ENCODE measurements around the gene ACO2. TPM values are rescaled to one million over a fixed set of nuclear protein-coding genes. Genes with fewer than 3 reads are reported as not detected.

Gene ACO2
- total RNA-seq, 1 donor from 2014 or later: 114 TPM

GRCh38 chr22:41524251-41524661, 55.3 kb downstream of the ACO2 start:
- Mint-ChIP-seq H3K27me3 (ENCODE audit: unreplicated experiment) (peaks cover 7% of the 10 kb centered on the region), H3K9me3 (ENCODE audit: unreplicated experiment) (peaks cover 4% of the 10 kb centered on the region), H3K27ac (ENCODE audit: unreplicated experiment) (no peak overlapping the region), H3K4me1 (ENCODE audit: low read depth, unreplicated experiment) (no peaks in the 10 kb centered on the region), H3K4me3 (ENCODE audit: unreplicated experiment) (no peak overlapping the region), H3K36me3 (ENCODE audit: unreplicated experiment) (peaks cover 6% of the 10 kb centered on the region)
- no peak for TF ChIP-seq CTCF (IDR thresholded peaks at IDR 0.05; ENCODE audit: partially characterized antibody, unreplicated experiment)
- DNase-seq: no peak

GRCh38 chr22:41524809-41525449, 56.0 kb downstream of the ACO2 start:
- Mint-ChIP-seq H3K4me1 (ENCODE audit: low read depth, unreplicated experiment) (no peaks in the 10 kb centered on the region), H3K36me3 (ENCODE audit: unreplicated experiment) (peaks cover 6% of the 10 kb centered on the region), H3K9me3 (ENCODE audit: unreplicated experiment) (peaks cover 4% of the 10 kb centered on the region), H3K27me3 (ENCODE audit: unreplicated experiment) (peaks cover 7% of the 10 kb centered on the region), H3K4me3 (ENCODE audit: unreplicated experiment) (no peak overlapping the region), H3K27ac (ENCODE audit: unreplicated experiment) (no peak overlapping the region)
- no peak for DNase-seq
- TF ChIP-seq CTCF (IDR thresholded peaks at IDR 0.05; ENCODE audit: partially characterized antibody, unreplicated experiment): no peak

- peaks cover 7% of the 10 kb centered on the region for H3K27me3 Mint-ChIP-seq (ENCODE audit: unreplicated experiment)
- TF ChIP-seq CTCF (IDR thresholded peaks at IDR 0.05; ENCODE audit: partially characterized antibody, unreplicated experiment): no peak
- no peak overlapping the region for H3K4me3 Mint-ChIP-seq (ENCODE audit: unreplicated experiment)
- H3K36me3 Mint-ChIP-seq (ENCODE audit: unreplicated experiment): peaks cover 6% of the 10 kb centered on the region
- DNase-seq: no peak
- H3K27ac Mint-ChIP-seq (ENCODE audit: unreplicated experiment): no peak overlapping the region
- H3K9me3 Mint-ChIP-seq (ENCODE audit: unreplicated experiment): peaks cover 4% of the 10 kb centered on the region
- H3K4me1 Mint-ChIP-seq (ENCODE audit: low read depth, unreplicated experiment): no peaks in the 10 kb centered on the region
These were observed 56.7 kb downstream of the ACO2 start for GRCh38 chr22:41525450-41526225.

GRCh38 chr22:41526226-41526829, 57.4 kb downstream of the ACO2 start:
- Mint-ChIP-seq H3K4me1 (ENCODE audit: low read depth, unreplicated experiment) (no peaks in the 10 kb centered on the region), H3K36me3 (ENCODE audit: unreplicated experiment) (peaks cover 6% of the 10 kb centered on the region), H3K27ac (ENCODE audit: unreplicated experiment) (no peak overlapping the region), H3K9me3 (ENCODE audit: unreplicated experiment) (peaks cover 4% of the 10 kb centered on the region), H3K4me3 (ENCODE audit: unreplicated experiment) (no peak overlapping the region), H3K27me3 (ENCODE audit: unreplicated experiment) (peaks cover 7% of the 10 kb centered on the region)
- TF ChIP-seq CTCF (IDR thresholded peaks at IDR 0.05; ENCODE audit: partially characterized antibody, unreplicated experiment): no peak
- no peak for DNase-seq
